GM12878 (cell line): ENCODE results near the gene SCN8A.

Experiments
- BHLHE40 ChIP-seq, 2 experiments: fragments of 450-650 bp in 1 of 2; IDR thresholded peaks; 2 replicates each; pipeline ENCODE4 v1.6.1; 2011 to 2017; ENCODE audit warnings: low read depth in 2 of 2, borderline replicate concordance in 1 of 2, improper control_type of control experiment in 1 of 2, low read length in 1 of 2, mild to moderate bottlenecking in 1 of 2
- CTCF ChIP-seq, 3 experiments: IDR thresholded peaks in 2 of 3; conservative IDR thresholded peaks in 1 of 3; 2 replicates each; pipeline ENCODE4 v1.5.1; 2011; ENCODE audit warnings: low read depth in 3 of 3, low read length in 3 of 3, mild to moderate bottlenecking in 3 of 3, control low read depth in 2 of 3, moderate library complexity in 2 of 3, inconsistent platforms in 1 of 3, mixed read lengths in 1 of 3; ENCODE audit not compliant: control insufficient read depth in 2 of 3, insufficient read depth in 1 of 3; ENCODE audit errors: extremely low read depth in 1 of 3
- EED ChIP-seq: sonication (generic); IDR thresholded peaks from 2 replicates; pipeline ENCODE4 v1.6.1; 2016; ENCODE audit warnings: antibody characterized with exemption, low read depth
- KAT2A ChIP-seq: conservative IDR thresholded peaks from 2 replicates; pipeline ENCODE4 v1.6.1; 2011; ENCODE audit warnings: low read depth, low read length; ENCODE audit not compliant: control insufficient read depth
- NR2C2 ChIP-seq: IDR thresholded peaks from 2 replicates; pipeline ENCODE4 v1.6.1; 2011; ENCODE audit warnings: borderline replicate concordance, low read depth; ENCODE audit not compliant: control insufficient read depth, insufficient read length

DNA sequence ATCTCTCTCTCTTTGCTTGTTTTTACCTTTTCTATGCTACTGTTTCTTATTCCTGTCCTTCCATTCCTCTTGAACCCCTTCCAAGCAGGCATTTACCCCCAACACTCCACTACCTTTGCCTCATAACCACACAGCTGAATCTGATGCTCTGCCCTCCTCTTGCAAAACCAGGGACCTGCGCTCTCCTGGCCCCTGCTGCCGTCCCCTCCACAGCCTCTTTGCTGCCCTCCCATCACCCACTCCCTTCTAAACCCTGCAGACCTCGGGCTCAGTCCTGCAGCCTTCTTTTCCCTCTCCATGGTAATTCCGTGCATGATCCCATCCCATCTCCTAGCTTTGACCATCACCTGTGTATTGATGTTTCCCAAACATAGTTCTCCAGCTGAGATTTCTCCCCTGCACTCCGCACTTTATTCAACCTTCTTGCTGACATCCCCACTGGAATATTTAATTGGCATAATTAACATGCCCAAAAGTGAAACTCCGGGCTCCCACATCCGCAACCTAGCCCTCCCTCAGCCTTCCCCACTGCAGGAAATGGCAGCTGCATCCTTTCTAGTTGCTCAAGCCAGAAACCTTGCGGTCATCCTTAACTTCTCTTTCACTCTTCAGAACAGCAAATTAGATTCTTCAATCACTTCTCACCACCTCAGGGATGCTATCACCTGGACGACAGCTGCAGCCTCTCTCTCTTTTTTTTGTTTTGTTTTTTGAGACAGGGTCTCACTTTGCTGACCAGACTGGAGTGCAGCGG lies 241.5 kb downstream of the SCN8A start:
- TF ChIP-seq NR2C2 = no peak
- no peak for TF ChIP-seq EED
- no peak for TF ChIP-seq KAT2A
- TF ChIP-seq BHLHE40 (IDR thresholded peaks at IDR 0.05; ENCODE audit: borderline replicate concordance in 1 of 2, low read depth in 2 of 2, low read length in 1 of 2) = no peak
- TF ChIP-seq CTCF (IDR thresholded peaks at IDR 0.05 in 2 of 3, conservative IDR thresholded peaks at IDR 0.05 in 1 of 3; ENCODE audit: control insufficient read depth in 2 of 3, extremely low read depth in 1 of 3, insufficient read depth in 1 of 3, low read depth in 3 of 3, low read length in 3 of 3) = no peak
